ACHN (cell line): ENCODE data around the gene CKMT2.

Source experiments
- DNase-seq: peaks from one replicate; pipeline ENCODE4 v3.0.0-alpha.2; 2015
- in situ Hi-C: cut with HindIII; loops from 2 replicates; pipeline ENCODE4 v1.10.0; 2017; ENCODE audit warnings: low sequenced_read_pairs, low pct_ligation_motif_present, low pct_unique_long_range_greater_than_20kb

Gene CKMT2

DNA sequence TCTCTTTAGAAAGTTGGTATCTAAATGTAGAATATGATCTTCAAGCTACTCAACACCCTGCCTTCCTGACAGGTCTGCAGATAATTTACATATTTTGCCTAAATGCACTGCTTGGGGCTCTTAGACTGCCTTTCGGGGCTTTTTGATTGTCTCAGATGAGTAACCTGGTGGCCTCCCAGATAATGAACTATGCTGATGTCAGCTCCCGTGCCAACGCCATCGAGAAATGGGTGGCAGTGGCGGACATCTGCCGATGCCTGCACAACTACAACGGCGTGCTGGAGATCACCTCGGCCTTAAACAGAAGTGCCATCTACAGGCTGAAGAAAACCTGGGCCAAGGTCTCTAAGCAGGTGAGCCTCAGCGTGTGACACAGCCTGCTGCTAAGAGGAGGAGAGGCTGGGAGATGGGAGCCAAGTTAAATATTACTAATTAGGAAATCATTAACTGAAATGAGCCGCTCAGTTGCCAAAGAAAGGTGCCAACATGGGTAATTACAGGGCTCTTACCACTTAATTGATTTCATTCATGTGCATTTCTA is 20.8 kb upstream of the CKMT2 start:
- in situ Hi-C loops: no loop called here
- DNase-seq: no peak

DNA sequence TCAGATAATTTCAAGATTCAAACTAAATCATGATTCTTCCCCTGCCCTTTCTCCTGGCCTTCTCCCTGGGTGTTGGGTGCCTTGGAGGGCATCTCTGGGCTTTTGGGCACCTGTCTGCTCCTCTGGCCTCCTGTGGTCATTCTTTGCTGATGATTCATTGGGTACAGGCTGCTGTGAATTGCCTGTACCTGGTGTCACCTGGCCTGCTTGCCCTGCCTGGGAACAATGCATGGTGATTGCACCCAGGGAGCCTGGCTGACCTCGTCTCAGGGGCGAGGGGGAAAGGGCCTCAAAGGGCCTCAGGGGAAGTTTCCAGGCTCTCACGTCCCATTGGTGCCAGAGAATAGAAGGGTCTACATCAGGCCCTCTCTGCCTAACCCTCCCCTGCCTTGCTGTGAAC is 20.1 kb upstream of the CKMT2 start:
- DNase-seq: no peak
- in situ Hi-C loops: no loop called here

GRCh38 chr5:81214848-81215247 is 18.3 kb upstream of the CKMT2 start:
- no peak for DNase-seq
- in situ Hi-C loops: no loop called here

- in situ Hi-C loops: no loop called here
- no peak for DNase-seq
These were observed 17.0 kb upstream of the CKMT2 start for GRCh38 chr5:81216152-81216551.

DNA sequence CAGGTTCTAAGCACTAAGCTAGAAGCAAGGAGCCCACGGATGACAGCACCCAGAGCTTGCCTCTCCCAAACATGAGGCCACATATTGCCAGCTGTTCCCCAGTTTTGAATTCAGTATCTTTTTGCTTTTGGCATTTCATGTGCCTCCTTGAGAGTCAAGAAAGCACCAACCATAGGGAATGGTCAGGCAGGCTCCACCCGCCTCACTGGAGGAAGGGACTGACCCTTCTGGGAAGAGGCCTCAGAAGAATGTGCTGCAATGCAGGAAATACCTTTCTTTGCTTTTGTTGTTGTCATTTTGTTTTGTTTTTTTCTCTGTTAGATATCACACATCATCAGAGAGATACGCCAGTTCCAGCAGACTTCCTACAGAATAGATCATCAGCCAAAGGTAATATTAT is 13.7 kb upstream of the CKMT2 start:
- in situ Hi-C loops: no loop called here
- DNase-seq: no peak

DNA sequence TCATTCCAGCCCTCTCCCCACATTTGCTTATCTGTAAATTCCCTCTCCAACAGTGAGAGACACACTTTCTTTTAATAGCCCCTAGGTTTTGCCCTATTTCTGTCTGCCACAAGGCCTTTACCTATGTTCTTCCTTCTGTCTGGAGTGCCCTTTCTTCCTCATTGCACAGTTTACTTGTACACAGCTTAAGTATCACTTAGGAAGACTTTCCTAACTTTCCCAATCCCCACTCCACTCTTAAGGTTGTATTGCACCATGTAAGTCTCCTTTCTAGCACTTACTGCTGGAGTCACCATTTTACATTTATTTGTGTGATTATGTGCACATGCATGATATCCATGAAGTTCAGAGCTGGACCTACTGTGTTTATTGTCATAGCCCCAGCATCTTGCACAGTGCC is 10.8 kb upstream of the CKMT2 start:
- in situ Hi-C loops: no loop called here
- DNase-seq: no peak

- in situ Hi-C loops: no loop called here
- DNase-seq: no peak
These were observed 7.7 kb upstream of the CKMT2 start for GRCh38 chr5:81225463-81225862.

GRCh38 chr5:81226286-81226685 is 6.8 kb upstream of the CKMT2 start:
- no peak for DNase-seq
- in situ Hi-C loops: no loop called here

- no peak for DNase-seq
- in situ Hi-C loops: no loop called here
These were observed 6.2 kb upstream of the CKMT2 start for GRCh38 chr5:81226949-81227348.

- DNase-seq: no peak
- in situ Hi-C loops: no loop called here
These were observed 5.0 kb upstream of the CKMT2 start for GRCh38 chr5:81228084-81228483.

GRCh38 chr5:81230416-81230815 is 2.7 kb upstream of the CKMT2 start:
- in situ Hi-C loops: no loop called here
- DNase-seq: no peak

GRCh38 chr5:81232464-81233079 is 550 bp upstream of the CKMT2 start:
- in situ Hi-C loops: no loop called here
- DNase-seq: no peak

DNA sequence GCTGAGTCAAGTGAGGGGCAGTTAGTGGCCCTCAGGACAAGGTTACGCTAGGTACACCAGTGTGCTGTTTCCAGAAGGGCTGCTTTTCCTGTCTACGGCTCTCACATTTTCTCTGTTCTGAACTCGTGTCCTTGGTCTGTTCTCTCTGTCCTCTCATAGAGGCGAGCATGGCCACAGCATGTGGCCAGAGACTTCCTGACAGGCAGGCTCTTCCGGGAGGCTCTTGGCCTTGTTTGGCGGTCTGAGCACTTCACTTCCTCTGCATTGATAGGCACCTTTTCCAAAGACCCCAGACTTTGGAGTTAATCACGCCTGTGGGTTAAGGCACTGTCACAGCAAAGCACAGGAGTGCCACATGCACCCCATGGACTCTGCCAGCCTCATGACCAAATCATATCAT is 1.2 kb downstream of the CKMT2 start:
- DNase-seq: no peak
- in situ Hi-C loops: no loop called here

GRCh38 chr5:81234801-81235200 is 1.7 kb downstream of the CKMT2 start:
- DNase-seq: no peak
- in situ Hi-C loops: no loop called here

- in situ Hi-C loops: no loop called here
- DNase-seq: no peak
These were observed 2.4 kb downstream of the CKMT2 start for GRCh38 chr5:81235287-81236072.

DNA sequence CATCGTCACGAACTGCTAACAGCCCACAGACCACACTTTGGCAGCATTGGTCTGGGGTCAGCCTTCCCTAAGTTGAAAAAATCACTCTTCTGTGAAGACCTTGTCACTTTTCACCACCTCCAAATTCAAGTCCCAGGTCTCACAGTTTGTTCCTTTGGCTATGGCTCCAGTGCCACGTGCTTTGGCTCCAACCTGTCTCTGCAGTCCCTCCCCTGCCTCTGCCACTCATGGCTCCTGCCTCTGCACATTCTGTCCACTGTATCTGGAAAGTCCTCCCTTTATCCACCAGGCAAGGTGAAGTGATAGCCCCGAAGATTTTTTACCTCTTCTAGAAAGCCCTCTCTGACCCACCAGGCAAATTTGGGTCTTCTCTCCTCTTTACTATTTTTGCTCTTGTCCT is 5.3 kb downstream of the CKMT2 start:
- in situ Hi-C loops: no loop called here

GRCh38 chr5:81239613-81240012 is 6.5 kb downstream of the CKMT2 start:
- in situ Hi-C loops: no loop called here
- DNase-seq: no peak

More for the DNA sequence above, 5.3 kb downstream of the CKMT2 start:
- DNase-seq: no peak

GRCh38 chr5:81241001-81241400 is 7.9 kb downstream of the CKMT2 start:
- in situ Hi-C loops: no loop called here

DNA sequence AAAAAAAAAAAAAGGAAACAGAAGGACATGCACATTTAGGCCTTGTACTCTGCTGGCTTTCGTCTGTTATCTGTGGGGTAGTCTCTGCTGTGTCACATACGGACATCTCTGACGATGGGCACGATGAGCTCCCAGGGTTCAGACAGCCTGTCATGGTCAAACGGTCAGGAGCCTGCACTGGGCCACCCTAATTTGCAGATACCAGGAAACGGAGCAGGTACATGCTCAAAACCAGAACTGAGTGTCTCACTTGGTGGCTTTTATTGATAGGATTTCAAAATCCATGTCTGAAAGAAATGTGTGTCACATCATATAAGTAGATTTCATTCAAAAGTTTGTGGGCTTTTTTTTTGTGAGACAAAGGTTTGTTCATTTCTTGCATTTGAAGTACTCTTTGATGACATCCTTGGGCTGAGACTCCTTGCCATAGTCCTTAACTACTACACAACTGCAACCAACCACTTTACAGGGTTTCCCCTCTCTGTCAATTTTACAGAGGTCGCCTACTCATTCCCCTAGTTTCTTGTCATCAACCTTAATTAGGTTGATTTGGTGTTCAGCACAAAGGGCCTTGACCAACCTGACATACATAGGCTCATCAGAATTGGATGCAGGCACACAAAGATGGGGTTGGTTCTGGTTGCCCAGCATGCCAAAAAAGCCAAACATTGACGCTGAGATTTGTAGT is 9.0 kb downstream of the CKMT2 start:
- no peak for DNase-seq
- in situ Hi-C loops: no loop called here

More at GRCh38 chr5:81241001-81241400, 7.9 kb downstream of the CKMT2 start:
- no peak for DNase-seq
